Measurements from ENCODE around the gene ART3.
"Not testable (repeated sequence)": the region's sequence is repeated elsewhere in the genome, so short reads cannot be mapped to it uniquely, and the experiment has no call there.

Gene ART3

DNA sequence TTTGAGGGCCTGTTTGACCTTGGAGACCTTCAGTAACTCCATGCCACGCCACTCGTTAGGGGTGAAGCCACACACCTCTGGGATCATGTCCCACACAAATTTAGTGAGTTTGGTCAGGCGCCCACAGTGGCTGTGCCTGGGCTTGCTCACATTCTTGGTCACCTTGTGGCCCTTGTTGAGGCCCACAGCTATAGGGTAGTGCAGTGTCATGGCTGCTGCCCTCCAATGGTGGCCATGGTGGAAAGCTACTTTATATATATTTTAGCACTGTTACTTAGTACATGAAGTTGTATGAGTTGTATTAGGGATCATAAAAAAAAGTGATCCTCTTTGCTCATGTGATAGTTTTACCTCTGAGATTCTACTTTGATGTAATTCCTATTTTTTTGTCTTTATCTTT, 37.7 kb upstream of the ART3 start (continued):
- TF ChIP-seq, protein P1, sequence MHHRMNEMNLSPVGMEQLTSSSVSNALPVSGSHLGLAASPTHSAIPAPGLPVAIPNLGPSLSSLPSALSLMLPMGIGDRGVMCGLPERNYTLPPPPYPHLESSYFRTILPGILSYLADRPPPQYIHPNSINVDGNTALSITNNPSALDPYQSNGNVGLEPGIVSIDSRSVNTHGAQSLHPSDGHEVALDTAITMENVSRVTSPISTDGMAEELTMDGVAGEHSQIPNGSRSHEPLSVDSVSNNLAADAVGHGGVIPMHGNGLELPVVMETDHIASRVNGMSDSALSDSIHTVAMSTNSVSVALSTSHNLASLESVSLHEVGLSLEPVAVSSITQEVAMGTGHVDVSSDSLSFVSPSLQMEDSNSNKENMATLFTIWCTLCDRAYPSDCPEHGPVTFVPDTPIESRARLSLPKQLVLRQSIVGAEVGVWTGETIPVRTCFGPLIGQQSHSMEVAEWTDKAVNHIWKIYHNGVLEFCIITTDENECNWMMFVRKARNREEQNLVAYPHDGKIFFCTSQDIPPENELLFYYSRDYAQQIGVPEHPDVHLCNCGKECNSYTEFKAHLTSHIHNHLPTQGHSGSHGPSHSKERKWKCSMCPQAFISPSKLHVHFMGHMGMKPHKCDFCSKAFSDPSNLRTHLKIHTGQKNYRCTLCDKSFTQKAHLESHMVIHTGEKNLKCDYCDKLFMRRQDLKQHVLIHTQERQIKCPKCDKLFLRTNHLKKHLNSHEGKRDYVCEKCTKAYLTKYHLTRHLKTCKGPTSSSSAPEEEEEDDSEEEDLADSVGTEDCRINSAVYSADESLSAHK (tag by site-specific recombination; IDR thresholded peaks at IDR 0.05): no peak
- TF ChIP-seq, protein P2, sequence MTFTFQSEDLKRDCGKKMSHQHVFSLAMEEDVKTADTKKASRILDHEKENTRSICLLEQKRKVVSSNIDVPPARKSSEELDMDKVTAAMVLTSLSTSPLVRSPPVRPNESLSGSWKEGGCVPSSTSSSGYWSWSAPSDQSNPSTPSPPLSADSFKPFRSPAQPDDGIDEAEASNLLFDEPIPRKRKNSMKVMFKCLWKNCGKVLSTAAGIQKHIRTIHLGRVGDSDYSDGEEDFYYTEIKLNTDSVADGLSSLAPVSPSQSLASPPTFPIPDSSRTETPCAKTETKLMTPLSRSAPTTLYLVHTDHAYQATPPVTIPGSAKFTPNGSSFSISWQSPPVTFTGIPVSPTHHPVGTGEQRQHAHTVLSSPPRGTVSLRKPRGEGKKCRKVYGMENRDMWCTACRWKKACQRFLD (tag by site-specific recombination; IDR thresholded peaks at IDR 0.05): no peak
- TF ChIP-seq, protein P3, sequence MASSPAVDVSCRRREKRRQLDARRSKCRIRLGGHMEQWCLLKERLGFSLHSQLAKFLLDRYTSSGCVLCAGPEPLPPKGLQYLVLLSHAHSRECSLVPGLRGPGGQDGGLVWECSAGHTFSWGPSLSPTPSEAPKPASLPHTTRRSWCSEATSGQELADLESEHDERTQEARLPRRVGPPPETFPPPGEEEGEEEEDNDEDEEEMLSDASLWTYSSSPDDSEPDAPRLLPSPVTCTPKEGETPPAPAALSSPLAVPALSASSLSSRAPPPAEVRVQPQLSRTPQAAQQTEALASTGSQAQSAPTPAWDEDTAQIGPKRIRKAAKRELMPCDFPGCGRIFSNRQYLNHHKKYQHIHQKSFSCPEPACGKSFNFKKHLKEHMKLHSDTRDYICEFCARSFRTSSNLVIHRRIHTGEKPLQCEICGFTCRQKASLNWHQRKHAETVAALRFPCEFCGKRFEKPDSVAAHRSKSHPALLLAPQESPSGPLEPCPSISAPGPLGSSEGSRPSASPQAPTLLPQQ (tag by site-specific recombination; IDR thresholded peaks at IDR 0.05): no peak
- TF ChIP-seq ZNF792 (tag by site-specific recombination; IDR thresholded peaks at IDR 0.05) (no peak), ZNF596 (tag by site-specific recombination; IDR thresholded peaks at IDR 0.05) (no peak), ZXDB (tag by site-specific recombination; IDR thresholded peaks at IDR 0.05) (no peak), ZNF677 (tag by site-specific recombination; IDR thresholded peaks at IDR 0.05) (no peak), ZBTB7A (tag by site-specific recombination; IDR thresholded peaks at IDR 0.05; ENCODE audit: low read depth) (no peak)
- TF ChIP-seq, protein P4, sequence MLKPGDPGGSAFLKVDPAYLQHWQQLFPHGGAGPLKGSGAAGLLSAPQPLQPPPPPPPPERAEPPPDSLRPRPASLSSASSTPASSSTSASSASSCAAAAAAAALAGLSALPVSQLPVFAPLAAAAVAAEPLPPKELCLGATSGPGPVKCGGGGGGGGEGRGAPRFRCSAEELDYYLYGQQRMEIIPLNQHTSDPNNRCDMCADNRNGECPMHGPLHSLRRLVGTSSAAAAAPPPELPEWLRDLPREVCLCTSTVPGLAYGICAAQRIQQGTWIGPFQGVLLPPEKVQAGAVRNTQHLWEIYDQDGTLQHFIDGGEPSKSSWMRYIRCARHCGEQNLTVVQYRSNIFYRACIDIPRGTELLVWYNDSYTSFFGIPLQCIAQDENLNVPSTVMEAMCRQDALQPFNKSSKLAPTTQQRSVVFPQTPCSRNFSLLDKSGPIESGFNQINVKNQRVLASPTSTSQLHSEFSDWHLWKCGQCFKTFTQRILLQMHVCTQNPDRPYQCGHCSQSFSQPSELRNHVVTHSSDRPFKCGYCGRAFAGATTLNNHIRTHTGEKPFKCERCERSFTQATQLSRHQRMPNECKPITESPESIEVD (tag by site-specific recombination; IDR thresholded peaks at IDR 0.05): no peak
- TF ChIP-seq, protein P5, sequence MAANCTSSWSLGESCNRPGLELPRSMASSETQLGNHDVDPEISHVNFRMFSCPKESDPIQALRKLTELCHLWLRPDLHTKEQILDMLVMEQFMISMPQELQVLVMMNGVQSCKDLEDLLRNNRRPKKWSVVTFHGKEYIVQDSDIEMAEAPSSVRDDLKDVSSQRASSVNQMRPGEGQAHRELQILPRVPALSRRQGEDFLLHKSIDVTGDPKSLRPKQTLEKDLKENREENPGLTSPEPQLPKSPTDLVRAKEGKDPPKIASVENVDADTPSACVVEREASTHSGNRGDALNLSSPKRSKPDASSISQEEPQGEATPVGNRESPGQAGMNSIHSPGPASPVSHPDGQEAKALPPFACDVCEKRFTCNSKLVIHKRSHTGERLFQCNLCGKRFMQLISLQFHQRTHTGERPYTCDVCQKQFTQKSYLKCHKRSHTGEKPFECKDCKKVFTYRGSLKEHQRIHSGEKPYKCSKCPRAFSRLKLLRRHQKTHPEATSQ (tag by site-specific recombination; IDR thresholded peaks at IDR 0.05): no peak
- TF ChIP-seq, protein P6, sequence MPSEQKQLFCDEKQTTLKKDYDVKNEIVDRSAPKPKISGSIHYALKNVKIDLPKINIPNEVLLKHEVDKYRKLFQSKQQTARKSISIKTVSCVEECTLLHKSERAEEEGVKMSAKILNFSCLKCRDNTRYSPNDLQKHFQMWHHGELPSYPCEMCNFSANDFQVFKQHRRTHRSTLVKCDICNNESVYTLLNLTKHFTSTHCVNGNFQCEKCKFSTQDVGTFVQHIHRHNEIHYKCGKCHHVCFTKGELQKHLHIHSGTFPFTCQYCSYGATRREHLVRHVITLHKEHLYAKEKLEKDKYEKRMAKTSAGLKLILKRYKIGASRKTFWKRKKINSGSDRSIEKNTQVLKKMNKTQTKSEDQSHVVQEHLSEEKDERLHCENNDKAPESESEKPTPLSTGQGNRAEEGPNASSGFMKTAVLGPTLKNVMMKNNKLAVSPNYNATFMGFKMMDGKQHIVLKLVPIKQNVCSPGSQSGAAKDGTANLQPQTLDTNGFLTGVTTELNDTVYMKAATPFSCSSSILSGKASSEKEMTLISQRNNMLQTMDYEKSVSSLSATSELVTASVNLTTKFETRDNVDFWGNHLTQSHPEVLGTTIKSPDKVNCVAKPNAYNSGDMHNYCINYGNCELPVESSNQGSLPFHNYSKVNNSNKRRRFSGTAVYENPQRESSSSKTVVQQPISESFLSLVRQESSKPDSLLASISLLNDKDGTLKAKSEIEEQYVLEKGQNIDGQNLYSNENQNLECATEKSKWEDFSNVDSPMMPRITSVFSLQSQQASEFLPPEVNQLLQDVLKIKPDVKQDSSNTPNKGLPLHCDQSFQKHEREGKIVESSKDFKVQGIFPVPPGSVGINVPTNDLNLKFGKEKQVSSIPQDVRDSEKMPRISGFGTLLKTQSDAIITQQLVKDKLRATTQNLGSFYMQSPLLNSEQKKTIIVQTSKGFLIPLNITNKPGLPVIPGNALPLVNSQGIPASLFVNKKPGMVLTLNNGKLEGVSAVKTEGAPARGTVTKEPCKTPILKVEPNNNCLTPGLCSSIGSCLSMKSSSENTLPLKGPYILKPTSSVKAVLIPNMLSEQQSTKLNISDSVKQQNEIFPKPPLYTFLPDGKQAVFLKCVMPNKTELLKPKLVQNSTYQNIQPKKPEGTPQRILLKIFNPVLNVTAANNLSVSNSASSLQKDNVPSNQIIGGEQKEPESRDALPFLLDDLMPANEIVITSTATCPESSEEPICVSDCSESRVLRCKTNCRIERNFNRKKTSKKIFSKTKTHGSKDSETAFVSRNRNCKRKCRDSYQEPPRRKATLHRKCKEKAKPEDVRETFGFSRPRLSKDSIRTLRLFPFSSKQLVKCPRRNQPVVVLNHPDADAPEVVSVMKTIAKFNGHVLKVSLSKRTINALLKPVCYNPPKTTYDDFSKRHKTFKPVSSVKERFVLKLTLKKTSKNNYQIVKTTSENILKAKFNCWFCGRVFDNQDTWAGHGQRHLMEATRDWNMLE (tag by site-specific recombination; conservative IDR thresholded peaks at IDR 0.05; ENCODE audit: low read depth): no peak

DNA sequence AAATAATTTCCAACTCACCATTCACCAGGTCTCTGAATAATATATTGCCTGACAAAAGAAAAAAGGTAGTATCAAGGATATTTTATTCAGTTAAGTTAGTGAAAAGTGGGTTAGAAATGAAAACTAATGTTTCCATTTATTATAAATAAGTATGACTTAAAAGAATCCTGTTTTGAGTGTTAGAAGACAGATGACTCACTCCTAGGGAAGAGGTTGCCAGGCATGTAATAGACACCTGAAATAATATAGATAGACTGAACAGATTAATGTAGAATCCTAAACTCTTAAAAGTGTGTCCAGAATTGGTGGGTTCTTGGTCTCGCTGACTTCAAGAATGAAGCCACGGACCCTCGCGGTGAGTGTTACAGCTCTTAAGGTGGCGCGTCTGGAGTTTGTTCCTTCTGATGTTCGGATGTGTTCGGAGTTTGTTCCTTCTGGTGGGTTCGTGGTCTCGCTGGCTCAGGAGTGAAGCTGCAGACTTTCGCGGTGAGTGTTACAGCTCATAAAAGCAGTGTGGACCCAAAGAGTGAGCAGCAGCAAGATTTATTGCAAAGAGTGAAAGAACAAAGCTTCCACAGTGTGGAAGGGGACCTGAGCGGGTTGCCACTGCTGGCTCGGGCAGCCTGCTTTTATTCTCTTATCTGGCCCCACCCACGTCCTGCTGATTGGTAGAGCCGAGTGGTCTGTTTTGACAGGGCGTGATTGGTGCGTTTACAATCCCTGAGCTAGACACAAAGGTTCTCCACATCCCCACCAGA, 32.1 kb upstream of the ART3 start:
- POLR2A ChIA-PET; H3K27ac ChIP-seq (ENCODE audit: extremely low read depth, low read depth, low read length); CTCF ChIA-PET; H3K36me3 ChIP-seq (ENCODE audit: control insufficient read depth in 2 of 2, insufficient read depth in 1 of 2, low read length in 2 of 2); H3K4me3 ChIP-seq (ENCODE audit: low read depth, low read length); H3K9me3 ChIP-seq (ENCODE audit: control insufficient read depth, insufficient read depth, low read depth, low read length); H3K4me1 ChIP-seq (ENCODE audit: control insufficient read depth, insufficient read depth, low read length): not testable (repeated sequence)

DNA sequence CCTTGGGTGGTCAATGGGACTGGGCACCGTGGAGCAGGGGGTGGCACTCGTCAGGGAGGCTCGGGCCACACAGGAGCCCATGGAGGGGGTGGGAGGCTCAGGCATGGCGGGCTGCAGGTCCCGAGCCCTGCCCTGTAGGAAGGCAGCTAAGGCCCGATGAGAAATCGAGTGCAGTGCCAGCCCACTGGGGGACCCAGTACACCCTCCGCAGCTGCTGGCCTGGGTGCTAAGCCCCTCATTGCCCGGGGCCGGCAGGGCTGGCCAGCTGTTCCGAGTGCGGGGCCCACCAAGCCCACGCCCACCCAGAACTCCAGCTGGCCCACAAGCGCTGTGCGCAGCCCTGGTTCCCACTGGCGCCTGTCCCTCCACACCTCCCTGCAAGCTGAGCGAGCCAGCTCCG, 31.2 kb upstream of the ART3 start:
- CTCF ChIA-PET: interaction anchor here (0.6 kb wide), 1 partner anchor 24 kb away, joined by 3 read pairs; no protein-coding TSS in a partner anchor
- H3K4me3 ChIP-seq (ENCODE audit: low read depth, low read length); H3K9me3 ChIP-seq (ENCODE audit: control insufficient read depth, insufficient read depth, low read depth, low read length); H3K4me1 ChIP-seq (ENCODE audit: control insufficient read depth, insufficient read depth, low read length); POLR2A ChIA-PET; H3K27ac ChIP-seq (ENCODE audit: extremely low read depth, low read depth, low read length); H3K36me3 ChIP-seq (ENCODE audit: control insufficient read depth in 2 of 2, insufficient read depth in 1 of 2, low read length in 2 of 2): not testable (repeated sequence)

DNA sequence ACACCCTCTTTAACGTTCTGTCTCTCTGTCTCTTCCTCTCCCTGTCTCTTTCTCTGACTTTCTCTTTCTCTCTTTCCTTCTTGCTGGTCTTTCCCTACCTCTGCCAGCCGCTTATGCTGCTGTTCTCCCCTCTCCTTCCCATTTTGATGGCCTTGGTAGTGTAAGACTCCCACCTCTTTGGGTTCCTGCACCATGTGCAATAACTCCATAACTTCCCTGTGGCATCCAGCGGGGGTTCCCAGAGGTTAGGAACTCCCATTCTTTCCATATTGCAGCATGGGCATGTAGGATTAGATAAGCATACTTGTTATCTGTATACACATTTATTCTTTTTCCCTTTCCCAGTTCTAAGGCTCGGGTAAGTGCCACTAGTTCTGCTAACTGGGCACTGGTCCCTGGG, 29.8 kb upstream of the ART3 start:
- H3K4me3 ChIP-seq (ENCODE audit: low read depth, low read length); H3K36me3 ChIP-seq (ENCODE audit: control insufficient read depth in 2 of 2, insufficient read depth in 1 of 2, low read length in 2 of 2); H3K27ac ChIP-seq (ENCODE audit: extremely low read depth, low read depth, low read length); CTCF ChIA-PET; H3K9me3 ChIP-seq (ENCODE audit: control insufficient read depth, insufficient read depth, low read depth, low read length); H3K4me1 ChIP-seq (ENCODE audit: control insufficient read depth, insufficient read depth, low read length); POLR2A ChIA-PET: not testable (repeated sequence)

DNA sequence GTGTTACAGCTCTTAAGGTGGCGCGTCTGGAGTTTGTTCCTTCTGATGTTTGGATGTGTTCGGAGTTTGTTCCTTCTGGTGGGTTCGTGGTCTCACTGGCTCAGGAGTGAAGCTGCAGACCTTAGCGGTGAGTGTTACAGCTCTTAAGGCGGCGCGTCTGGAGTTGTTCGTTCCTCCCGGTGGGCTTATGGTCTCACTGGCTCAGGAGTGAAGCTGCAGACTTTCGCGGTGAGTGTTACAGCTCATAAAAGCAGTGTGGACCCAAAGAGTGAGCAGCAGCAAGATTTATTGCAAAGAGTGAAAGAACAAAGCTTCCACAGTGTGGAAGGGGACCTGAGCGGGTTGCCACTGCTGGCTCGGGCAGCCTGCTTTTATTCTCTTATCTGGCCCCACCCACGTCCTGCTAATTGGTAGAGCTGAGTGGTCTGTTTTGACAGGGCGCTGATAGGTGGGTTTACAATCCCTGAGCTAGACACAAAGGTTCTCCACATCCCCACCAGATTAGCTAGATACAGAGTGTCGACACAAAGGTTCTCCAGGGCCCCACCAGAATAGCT, 24.6 kb upstream of the ART3 start:
- H3K9me3 ChIP-seq (ENCODE audit: control insufficient read depth, insufficient read depth, low read depth, low read length); H3K4me1 ChIP-seq (ENCODE audit: control insufficient read depth, insufficient read depth, low read length); POLR2A ChIA-PET; H3K4me3 ChIP-seq (ENCODE audit: low read depth, low read length); H3K36me3 ChIP-seq (ENCODE audit: control insufficient read depth in 2 of 2, insufficient read depth in 1 of 2, low read length in 2 of 2); CTCF ChIA-PET; H3K27ac ChIP-seq (ENCODE audit: extremely low read depth, low read depth, low read length): not testable (repeated sequence)
